Raji (cell line): Measurements from ENCODE around the gene FRMD6.

Experiments
- POLR2A ChIP-seq: IDR thresholded peaks from 2 replicates; pipeline ENCODE4 v1.6.1; 2011; ENCODE audit warnings: low read depth, low read length, control low read depth; ENCODE audit not compliant: insufficient read depth

Gene FRMD6

DNA sequence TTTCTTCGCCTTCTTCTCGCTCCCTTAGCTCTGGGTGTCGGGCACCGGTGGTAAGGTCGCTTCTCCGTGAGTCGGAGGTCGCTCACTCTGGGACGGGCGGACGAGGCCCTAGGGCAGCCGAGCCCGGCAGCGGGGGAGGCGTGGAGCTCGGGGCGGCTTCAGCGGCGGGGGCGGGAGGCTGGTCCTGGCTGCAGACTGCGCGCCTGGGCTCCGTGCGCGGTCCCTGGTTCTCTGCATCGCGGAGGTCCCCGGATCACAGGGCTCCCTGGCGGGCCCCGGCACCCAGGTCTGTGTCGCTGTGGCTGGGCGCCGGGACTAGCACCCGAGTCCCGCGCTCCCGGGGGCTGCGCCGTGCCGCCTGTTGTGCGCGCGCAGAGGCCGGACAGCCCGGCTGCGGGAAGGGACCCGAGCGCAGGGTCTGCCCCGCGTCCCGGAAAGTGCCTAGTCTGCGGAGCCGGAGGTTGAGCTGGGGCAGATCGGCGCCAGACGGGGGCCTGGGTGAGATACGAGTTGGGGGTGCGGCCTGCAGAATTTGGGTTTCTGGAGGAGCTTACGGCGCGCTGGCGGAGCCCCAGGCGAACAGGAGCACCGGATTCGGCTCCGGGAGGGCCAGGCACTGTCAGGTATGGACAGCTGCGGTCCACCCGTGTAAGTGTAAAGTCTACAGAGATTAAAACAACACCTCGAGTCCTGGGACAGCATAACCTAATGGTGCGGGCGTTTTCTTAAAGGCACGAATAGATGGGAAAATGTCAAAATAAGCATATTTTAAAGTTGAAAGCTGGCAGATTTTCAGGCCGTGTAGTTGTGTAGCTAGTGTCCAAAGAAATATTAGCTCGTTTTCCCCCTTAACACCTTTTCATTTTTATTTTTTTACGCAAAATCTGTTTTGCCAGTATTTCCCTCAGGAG, 713 bp downstream of the FRMD6 start:
- TF ChIP-seq POLR2A = no peak

DNA sequence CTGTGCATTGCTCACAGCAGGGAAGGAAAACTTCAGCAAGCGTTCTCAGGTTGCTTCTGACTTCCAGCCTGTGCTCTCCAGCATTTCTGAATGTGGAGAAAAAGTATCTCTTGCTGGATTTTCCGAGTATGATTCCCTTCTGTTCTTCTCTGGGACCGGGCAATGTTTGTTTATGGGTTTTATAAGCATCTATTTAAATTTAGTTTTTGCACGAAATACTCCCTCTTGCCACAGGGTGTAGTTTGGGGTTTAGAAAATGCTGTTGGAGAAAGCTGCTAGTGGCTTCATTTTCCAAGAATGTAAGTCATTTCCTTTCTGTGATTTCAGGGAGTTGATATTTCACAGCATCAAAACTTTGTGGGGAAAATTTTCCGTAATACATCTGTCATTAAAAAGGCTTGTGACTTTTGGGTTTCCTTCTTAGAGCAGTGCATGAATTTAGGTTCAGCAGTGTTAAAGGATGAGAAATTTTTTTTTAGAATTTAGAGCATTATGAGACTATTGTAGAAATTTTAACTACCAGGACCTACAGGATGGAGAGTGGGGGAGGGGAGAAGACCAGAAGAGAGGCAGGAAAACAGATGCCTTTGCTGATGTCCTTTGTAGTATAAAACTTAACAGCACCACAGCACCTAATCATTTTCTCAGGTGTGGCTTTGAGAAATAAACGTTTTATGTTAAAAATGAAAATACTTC, 1.5 kb downstream of the FRMD6 start:
- no peak for TF ChIP-seq POLR2A

- TF ChIP-seq POLR2A = no peak
These were observed 2.2 kb downstream of the FRMD6 start for GRCh38 chr14:51653775-51654532.

GRCh38 chr14:51654533-51654845, 2.8 kb downstream of the FRMD6 start:
- TF ChIP-seq POLR2A = no peak

DNA sequence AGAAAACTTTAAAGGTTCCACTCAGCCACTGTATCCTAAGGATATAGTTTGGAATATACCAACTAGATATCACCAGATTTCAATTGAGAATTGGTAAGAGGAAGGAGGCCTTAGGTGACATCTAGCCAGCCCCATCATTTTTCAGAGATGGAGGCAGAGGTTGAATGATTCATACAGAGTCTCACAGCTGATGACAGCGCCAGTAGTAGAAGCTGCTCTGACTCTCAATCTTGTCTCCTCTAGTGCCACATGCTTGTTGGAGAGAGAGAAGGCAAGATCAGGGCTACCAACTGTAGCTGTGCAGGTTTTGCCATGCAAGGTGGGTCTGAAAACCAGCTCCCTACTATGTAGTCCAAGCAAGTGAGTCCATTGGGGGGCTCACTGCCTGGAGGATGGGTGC, 6.1 kb downstream of the FRMD6 start:
- TF ChIP-seq POLR2A = no peak

DNA sequence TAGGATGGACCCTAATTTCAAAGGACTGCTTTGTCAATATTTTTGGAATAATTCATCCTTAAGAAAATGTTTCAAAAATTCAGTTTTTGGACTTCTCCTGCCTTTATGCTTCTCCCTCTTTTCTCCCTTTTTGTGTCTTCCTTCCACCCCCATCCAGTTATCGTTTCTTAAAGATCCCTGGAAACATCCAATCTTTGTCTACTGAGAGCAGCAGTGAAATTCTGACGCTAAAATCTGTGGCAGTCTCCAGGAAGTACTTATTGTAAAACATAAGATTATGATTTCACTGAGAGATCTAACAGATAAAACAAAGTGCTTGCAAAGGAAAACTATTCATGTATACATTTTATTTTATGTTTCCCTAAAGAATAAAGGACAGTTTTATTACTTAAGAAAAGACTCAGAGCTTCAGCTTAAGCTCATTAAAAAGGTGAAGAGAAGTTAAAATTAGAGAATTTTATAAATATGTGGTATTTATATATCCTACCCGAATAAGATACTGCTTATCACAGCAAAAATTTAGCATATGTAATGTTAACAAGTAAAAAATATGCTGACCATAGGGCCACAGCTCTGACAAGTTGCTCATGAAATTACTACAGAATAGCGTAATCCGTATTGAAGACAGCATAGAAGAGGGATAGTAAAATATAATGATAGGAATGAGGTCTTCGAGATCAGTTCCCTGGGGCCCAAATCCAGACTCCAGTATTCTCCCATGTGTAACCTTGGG, 6.9 kb downstream of the FRMD6 start:
- TF ChIP-seq POLR2A = no peak

GRCh38 chr14:51660741-51661140, 9.0 kb downstream of the FRMD6 start:
- TF ChIP-seq POLR2A = no peak

GRCh38 chr14:51661504-51661903, 9.8 kb downstream of the FRMD6 start:
- no peak for TF ChIP-seq POLR2A

GRCh38 chr14:51663783-51664326, 12.1 kb downstream of the FRMD6 start:
- TF ChIP-seq POLR2A = no peak

DNA sequence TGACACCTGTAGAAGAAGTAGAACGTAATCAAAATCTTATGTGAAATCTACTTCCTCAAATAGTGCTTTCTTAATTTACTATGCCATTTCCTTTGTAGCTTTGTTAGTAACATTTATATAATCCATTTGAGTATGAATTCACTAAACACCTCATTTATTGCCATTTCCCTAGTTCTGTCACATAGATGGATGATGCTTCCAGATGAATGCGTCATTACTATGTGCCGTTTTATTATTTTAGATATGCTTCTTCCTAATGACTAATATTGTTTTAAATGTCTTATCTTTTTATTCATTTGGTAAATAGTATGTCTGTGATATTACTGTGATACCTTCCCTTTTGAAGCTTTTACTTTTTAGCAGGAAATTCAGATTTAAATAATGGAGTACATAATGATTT, 14.4 kb downstream of the FRMD6 start:
- no peak for TF ChIP-seq POLR2A

DNA sequence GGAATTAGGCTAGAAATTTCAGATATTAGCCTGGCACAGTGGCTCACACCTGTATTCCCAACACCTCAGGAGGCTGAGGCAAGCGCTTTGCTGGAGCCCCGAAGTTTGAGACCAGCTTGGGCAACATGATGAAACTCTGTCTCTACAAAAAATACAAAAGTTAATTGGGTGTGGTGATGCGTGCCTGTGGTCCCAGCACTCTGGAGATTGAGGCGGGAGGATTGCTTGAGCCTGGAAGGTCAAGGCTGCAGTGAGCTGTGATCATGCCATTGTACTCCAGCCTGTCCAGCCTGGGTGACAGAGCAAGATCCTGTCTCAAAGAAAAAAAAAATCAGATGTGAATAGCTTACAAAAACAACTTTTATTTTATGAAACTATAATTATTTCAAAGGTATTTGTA, 15.1 kb downstream of the FRMD6 start:
- TF ChIP-seq POLR2A = no peak

DNA sequence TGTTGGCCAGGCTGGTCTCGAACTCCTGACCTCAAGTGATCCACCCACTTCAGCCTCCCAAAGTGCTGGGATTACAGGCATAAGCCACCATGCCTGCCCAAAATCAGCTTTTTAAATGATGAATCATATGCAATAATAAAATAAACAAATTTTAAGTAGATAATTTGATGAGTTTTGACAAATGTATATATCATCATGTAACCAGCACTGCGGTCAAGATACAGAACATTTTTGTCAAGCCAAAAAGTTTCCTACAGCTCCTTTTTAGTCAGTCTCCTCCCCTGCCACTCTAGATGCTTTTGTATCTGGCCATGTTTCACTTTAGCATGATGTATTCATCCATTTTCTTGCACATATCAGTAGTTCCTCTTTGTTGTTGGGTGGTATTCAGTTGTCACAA, 17.2 kb downstream of the FRMD6 start:
- no peak for TF ChIP-seq POLR2A

DNA sequence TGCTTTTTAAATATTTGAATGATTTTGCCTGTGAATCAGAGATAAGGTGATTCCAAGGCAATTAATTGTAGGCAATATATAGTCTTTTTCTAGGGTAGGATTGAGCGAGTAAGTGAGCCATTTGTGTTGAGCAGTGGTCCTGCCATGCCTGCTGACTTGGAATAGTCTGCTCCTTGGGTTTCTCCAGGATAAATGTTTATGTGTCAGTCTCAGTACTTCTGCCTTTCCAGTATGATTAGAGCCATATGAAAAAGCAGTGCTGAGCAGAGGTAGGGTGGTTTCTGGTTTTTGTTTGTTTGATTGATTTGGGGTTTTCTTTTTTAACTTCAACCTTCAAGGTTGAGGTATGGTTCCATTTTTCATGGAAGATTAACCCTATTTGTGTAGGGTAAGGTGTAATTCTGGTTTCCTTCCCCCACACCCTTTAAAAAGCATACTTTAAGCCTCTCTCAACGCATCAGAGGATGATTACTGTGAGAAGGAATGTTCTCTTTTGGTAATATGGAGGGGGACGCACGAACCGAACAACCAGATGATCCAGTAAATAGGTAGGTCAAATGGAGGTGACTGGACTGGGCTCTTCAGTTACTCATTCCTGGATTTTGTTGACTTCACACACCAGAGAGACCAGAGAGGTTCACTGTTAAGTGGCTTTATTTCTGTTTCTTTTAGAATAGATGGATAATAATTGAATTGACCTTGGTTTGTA, 22.7 kb downstream of the FRMD6 start:
- no peak for TF ChIP-seq POLR2A

GRCh38 chr14:51676549-51676948, 24.8 kb downstream of the FRMD6 start:
- TF ChIP-seq POLR2A = no peak
